ENCODE data around the gene HTR2B.

GRCh38 chr2:231163414-231164095 lies 38.7 kb upstream of the HTR2B start:
- no peak for TF ChIP-seq POLR2A (IDR thresholded peaks at IDR 0.05; ENCODE audit: low read length)
- TF ChIP-seq GATA1 (IDR thresholded peaks at IDR 0.05; ENCODE audit: low read depth, low read length): no peak

Measured in erythroblast (primary cell).